ENCODE measurements around the gene P2RX5. TPM values are rescaled to one million over a fixed set of nuclear protein-coding genes. Genes with fewer than 3 reads are reported as not detected.
"Not testable (repeated sequence)": the region's sequence is repeated elsewhere in the genome, so short reads cannot be mapped to it uniquely, and the experiment has no call there.

The P2RX5 gene
- total and polyA plus RNA-seq, 4 donors = 6.0 to 16.8 (median 10.4) TPM

DNA sequence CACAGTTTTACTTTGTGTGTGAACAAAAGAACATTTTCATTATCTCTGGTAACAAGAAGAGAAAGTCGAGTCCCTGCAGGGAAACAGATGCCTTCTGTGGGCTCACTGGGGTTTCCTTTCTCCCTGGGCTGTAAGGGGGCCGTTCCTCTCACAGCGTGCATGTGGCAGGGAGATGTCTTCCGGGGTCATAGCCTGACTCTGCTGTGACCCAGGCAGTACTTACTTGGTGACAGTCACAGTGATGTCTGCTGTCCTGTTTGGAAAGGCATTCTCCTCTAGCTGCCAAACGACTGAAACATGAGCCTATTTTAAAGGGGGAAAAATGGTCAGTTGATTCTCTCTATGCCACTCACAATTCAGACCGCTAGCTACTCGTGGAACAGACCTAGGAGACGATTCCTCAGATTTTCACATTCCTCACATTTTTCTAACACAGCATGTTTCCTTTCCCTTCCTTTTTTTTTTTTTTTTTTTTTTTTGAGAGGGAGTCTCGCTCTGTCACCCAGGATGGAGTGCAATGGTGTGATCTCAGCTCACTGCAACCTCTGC lies 35.0 kb upstream of the P2RX5 start:
- WGBS (ENCODE audit: insufficient coverage) = 27% methylated on average over 4 of the region's 9 CpGs
- Histone ChIP-seq H3K4me3 (ENCODE audit: low read depth, low read length) (no peak overlapping the region), H3K9me3 (ENCODE audit: control insufficient read depth, insufficient read depth, low read length) (no peaks in the 10 kb centered on the region), H3K4me1 (ENCODE audit: control insufficient read depth, insufficient read depth, low read length) (peaks cover 4% of the 10 kb centered on the region), H3K27ac (ENCODE audit: low read depth, low read length) (no peak overlapping the region), H3K27me3 (ENCODE audit: control insufficient read depth, insufficient read depth, low read length) (no peaks in the 10 kb centered on the region), H3K36me3 (ENCODE audit: control insufficient read depth, insufficient read depth, low read length) (no peaks in the 10 kb centered on the region)
- DNase-seq (ENCODE audit: low read depth in 4 of 6, low spot score in 6 of 6) = no peak

DNA sequence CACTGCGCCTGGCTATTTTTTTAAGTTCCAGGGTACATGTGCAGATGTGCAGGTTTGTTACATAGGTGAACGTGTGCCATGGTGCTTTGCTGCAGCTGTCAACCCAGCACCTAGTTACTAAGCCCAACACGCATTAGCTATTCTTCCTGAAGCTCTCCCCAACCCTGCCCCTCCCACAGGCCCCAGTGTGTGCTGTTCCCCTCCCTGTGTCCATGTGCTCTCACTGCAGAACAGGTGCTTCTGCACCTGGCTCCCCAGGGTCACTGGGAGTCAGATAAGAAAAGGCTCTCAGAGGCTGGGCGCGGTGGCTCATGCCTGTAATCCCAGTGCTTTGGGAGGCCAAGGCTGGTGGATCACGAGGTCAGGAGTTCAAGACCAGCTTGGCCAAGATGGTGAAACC lies 33.9 kb upstream of the P2RX5 start:
- peaks cover 4% of the 10 kb centered on the region for H3K4me1 ChIP-seq (ENCODE audit: control insufficient read depth, insufficient read depth, low read length)
- no peak overlapping the region for H3K4me3 ChIP-seq (ENCODE audit: low read depth, low read length)
- H3K9me3 ChIP-seq (ENCODE audit: control insufficient read depth, insufficient read depth, low read length) = no peaks in the 10 kb centered on the region
- WGBS (ENCODE audit: insufficient coverage) = 79% methylated on average over 5 of the region's 6 CpGs
- H3K27me3 ChIP-seq (ENCODE audit: control insufficient read depth, insufficient read depth, low read length) = no peaks in the 10 kb centered on the region
- no peak for DNase-seq (ENCODE audit: low read depth in 4 of 6, low spot score in 6 of 6)
- no peaks in the 10 kb centered on the region for H3K36me3 ChIP-seq (ENCODE audit: control insufficient read depth, insufficient read depth, low read length)
- no peak overlapping the region for H3K27ac ChIP-seq (ENCODE audit: low read depth, low read length)

- not testable (repeated sequence) for H3K4me1 ChIP-seq (ENCODE audit: control insufficient read depth, insufficient read depth, low read length); DNase-seq (ENCODE audit: low read depth in 4 of 6, low spot score in 6 of 6)
- 100% methylated on average over 3 of the region's 3 CpGs for whole genome bisulfite sequencing (ENCODE audit: insufficient coverage)
These were observed 32.1 kb upstream of the P2RX5 start for GRCh38 chr17:3728099-3728498.

DNA sequence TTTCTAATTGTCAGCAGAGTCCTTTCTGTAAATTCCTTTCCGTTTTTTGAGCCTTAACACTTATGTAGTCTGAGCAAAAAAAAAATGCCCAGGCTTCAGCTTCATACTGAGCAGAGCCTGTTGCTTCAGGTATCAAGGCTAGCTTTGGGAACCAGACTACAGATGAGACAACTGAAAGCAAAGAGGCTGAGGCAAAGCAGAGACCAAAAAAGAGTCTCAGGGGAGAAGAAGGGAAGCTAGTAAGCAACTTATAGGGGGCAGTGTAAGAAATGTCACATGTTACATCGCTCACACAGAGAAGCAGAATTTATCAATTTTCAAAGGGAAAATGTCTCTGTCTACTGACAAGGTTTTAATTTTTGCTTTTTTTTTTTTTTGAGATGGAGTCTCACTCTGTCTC lies 31.1 kb upstream of the P2RX5 start:
- Histone ChIP-seq H3K9me3 (ENCODE audit: control insufficient read depth, insufficient read depth, low read length) (no peaks in the 10 kb centered on the region), H3K27me3 (ENCODE audit: control insufficient read depth, insufficient read depth, low read length) (no peaks in the 10 kb centered on the region), H3K36me3 (ENCODE audit: control insufficient read depth, insufficient read depth, low read length) (no peaks in the 10 kb centered on the region), H3K4me1 (ENCODE audit: control insufficient read depth, insufficient read depth, low read length) (peaks cover 13% of the 10 kb centered on the region), H3K4me3 (ENCODE audit: low read depth, low read length) (no peak overlapping the region), H3K27ac (ENCODE audit: low read depth, low read length) (no peak overlapping the region)
- DNase-seq (ENCODE audit: low read depth in 4 of 6, low spot score in 6 of 6) = no peak
- WGBS (ENCODE audit: insufficient coverage) = 86% methylated on average over 1 of the region's 2 CpGs

More at GRCh38 chr17:3728099-3728498, 32.1 kb upstream of the P2RX5 start:
- H3K9me3 ChIP-seq (ENCODE audit: control insufficient read depth, insufficient read depth, low read length); H3K27me3 ChIP-seq (ENCODE audit: control insufficient read depth, insufficient read depth, low read length); H3K4me3 ChIP-seq (ENCODE audit: low read depth, low read length); H3K36me3 ChIP-seq (ENCODE audit: control insufficient read depth, insufficient read depth, low read length); H3K27ac ChIP-seq (ENCODE audit: low read depth, low read length): not testable (repeated sequence)

DNA sequence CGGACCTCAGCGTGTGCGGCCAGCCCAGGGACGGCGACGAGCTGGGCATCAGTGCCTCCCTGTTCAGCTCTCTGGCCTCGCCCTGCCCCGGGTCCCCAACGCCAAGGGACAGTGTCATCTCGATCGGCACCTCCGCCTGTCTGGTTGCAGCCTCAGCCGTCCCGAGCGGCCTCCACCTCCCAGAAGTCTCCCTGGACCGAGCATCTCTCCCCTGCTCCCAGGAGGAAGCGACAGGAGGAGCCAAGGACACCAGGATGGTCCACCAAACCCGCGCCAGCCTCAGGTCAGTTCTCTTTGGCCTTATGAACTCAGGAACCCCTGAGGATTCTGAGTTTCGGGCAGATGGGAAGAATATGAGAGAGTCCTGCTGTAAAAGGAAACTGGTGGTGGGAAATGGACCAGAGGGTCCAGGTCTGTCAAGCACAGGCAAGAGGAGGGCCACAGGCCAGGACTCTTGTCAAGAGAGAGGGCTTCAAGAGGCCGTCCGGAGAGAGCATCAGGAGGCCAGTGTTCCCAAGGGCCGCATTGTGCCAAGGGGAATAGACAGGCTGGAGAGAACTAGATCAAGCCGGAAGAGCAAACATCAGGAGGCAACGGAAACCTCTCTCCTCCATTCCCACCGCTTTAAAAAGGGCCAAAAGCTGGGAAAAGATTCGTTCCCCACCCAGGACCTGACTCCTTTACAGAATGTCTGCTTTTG lies 28.6 kb upstream of the P2RX5 start:
- Histone ChIP-seq H3K9me3 (ENCODE audit: control insufficient read depth, insufficient read depth, low read length) (no peaks in the 10 kb centered on the region), H3K27me3 (ENCODE audit: control insufficient read depth, insufficient read depth, low read length) (no peaks in the 10 kb centered on the region), H3K27ac (ENCODE audit: low read depth, low read length) (no peak overlapping the region), H3K36me3 (ENCODE audit: control insufficient read depth, insufficient read depth, low read length) (peaks cover 13% of the 10 kb centered on the region), H3K4me1 (ENCODE audit: control insufficient read depth, insufficient read depth, low read length) (peaks cover 13% of the 10 kb centered on the region), H3K4me3 (ENCODE audit: low read depth, low read length) (peak overlapping the region; percentile 80)
- no peak for DNase-seq (ENCODE audit: low read depth in 4 of 6, low spot score in 6 of 6)
- WGBS (ENCODE audit: insufficient coverage) = 5% methylated on average over 22 of the region's 27 CpGs

- DNase-seq (ENCODE audit: low read depth in 4 of 6, low spot score in 6 of 6) = peak; percentile 82 to 97 (median 90)
- peak within 1 kb of the TSS; percentile 70 for H3K27ac ChIP-seq (ENCODE audit: low read depth, low read length)
- peaks cover 13% of the 10 kb centered on the region for H3K4me1 ChIP-seq (ENCODE audit: control insufficient read depth, insufficient read depth, low read length)
- H3K36me3 ChIP-seq (ENCODE audit: control insufficient read depth, insufficient read depth, low read length) = peaks cover 16% of the 10 kb centered on the region
- no peaks in the 10 kb centered on the region for H3K27me3 ChIP-seq (ENCODE audit: control insufficient read depth, insufficient read depth, low read length)
- H3K4me3 ChIP-seq (ENCODE audit: low read depth, low read length) = peak within 1 kb of the TSS; percentile 80
- under 1% methylated on average over 98 of the region's 98 CpGs for WGBS (ENCODE audit: insufficient coverage)
- H3K9me3 ChIP-seq (ENCODE audit: control insufficient read depth, insufficient read depth, low read length) = no peaks in the 10 kb centered on the region
These were observed 27.8 kb upstream of the P2RX5 start, which contains the start of gene HASPIN for GRCh38 chr17:3723556-3724377. Gene HASPIN (plus strand): TSS chr17:3723903. CDS start chr17:3723936, 33 bp downstream.

- Histone ChIP-seq H3K27ac (ENCODE audit: low read depth, low read length) (peak overlapping the region; percentile 70), H3K4me1 (ENCODE audit: control insufficient read depth, insufficient read depth, low read length) (peaks cover 13% of the 10 kb centered on the region), H3K36me3 (ENCODE audit: control insufficient read depth, insufficient read depth, low read length) (peaks cover 19% of the 10 kb centered on the region), H3K4me3 (ENCODE audit: low read depth, low read length) (peak overlapping the region; percentile 80), H3K9me3 (ENCODE audit: control insufficient read depth, insufficient read depth, low read length) (no peaks in the 10 kb centered on the region), H3K27me3 (ENCODE audit: control insufficient read depth, insufficient read depth, low read length) (no peaks in the 10 kb centered on the region)
- 3% methylated on average over 13 of the region's 13 CpGs for WGBS (ENCODE audit: insufficient coverage)
- peak in 1 of 6 donors; percentile 63 for DNase-seq (ENCODE audit: low read depth in 4 of 6, low spot score in 6 of 6)
These were observed 27.2 kb upstream of the P2RX5 start for GRCh38 chr17:3723188-3723555.

- Histone ChIP-seq H3K4me3 (ENCODE audit: low read depth, low read length) (peak overlapping the region; percentile 80), H3K36me3 (ENCODE audit: control insufficient read depth, insufficient read depth, low read length) (peaks cover 21% of the 10 kb centered on the region), H3K27ac (ENCODE audit: low read depth, low read length) (no peak overlapping the region), H3K4me1 (ENCODE audit: control insufficient read depth, insufficient read depth, low read length) (peaks cover 13% of the 10 kb centered on the region), H3K9me3 (ENCODE audit: control insufficient read depth, insufficient read depth, low read length) (no peaks in the 10 kb centered on the region), H3K27me3 (ENCODE audit: control insufficient read depth, insufficient read depth, low read length) (no peaks in the 10 kb centered on the region)
- 35% methylated on average over 6 of the region's 6 CpGs for WGBS (ENCODE audit: insufficient coverage)
- no peak for DNase-seq (ENCODE audit: low read depth in 4 of 6, low spot score in 6 of 6)
These were observed 26.8 kb upstream of the P2RX5 start for GRCh38 chr17:3722716-3723115.

DNA sequence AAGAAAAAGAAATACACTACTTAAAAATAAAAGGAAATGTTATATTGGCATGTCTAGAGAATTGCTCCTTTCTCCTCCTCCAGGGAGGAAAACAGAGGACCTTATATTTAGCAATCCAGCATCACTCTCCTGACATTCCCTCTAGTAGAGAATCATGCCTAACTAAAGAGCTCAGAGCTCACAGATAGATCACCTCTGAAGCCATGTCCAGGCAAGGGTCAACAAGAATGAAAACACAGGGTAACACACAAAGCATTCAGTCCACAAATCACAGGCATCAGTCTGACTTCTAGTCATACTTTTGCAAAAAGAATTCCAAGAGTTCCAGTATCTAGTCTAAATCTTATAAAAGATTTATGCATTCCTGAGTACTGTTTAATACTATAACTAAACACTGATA lies 23.3 kb upstream of the P2RX5 start:
- Histone ChIP-seq H3K9me3 (ENCODE audit: control insufficient read depth, insufficient read depth, low read length) (no peaks in the 10 kb centered on the region), H3K27ac (ENCODE audit: low read depth, low read length) (no peak overlapping the region), H3K36me3 (ENCODE audit: control insufficient read depth, insufficient read depth, low read length) (peaks cover 47% of the 10 kb centered on the region), H3K27me3 (ENCODE audit: control insufficient read depth, insufficient read depth, low read length) (no peaks in the 10 kb centered on the region), H3K4me1 (ENCODE audit: control insufficient read depth, insufficient read depth, low read length) (peaks cover 7% of the 10 kb centered on the region), H3K4me3 (ENCODE audit: low read depth, low read length) (no peak overlapping the region)
- DNase-seq (ENCODE audit: low read depth in 4 of 6, low spot score in 6 of 6) = no peak
